Sciatic nerve (tissue), 2 donors: ENCODE data around the gene GET4. TPM values are rescaled to one million over a fixed set of nuclear protein-coding genes. Genes with fewer than 3 reads are reported as not detected.
"Not testable (repeated sequence)": the region's sequence is repeated elsewhere in the genome, so short reads cannot be mapped to it uniquely, and the experiment has no call there.

Experiments
- ATAC-seq: fragments of 200-7000 bp; cut with Tn5 transposase; one replicate; pipeline ENCODE4 v1.9.1; 2020; ENCODE audit warnings: mild to moderate bottlenecking, moderate library complexity
- DNase-seq: peaks from one replicate; pipeline ENCODE4 v3.0.0-alpha.2; 2020; ENCODE audit warnings: low spot score
- intact Hi-C: fragments of 100-400 bp; cut with DNase I; formaldehyde crosslinking; loops from one replicate; pipeline ENCODE4 v1.14.2; 2022
- total RNA-seq: library from RNA; stranded (reverse); fragmentation: NEBNext Ultra II Directional; extraction: Animal tissue kit (Norgen Biotek cat#: 25700); gene quantifications from one replicate; pipeline ENCODE4 v1.2.1, GENCODE V29; 2021
- donor health status: DM: no; HTN: no; CAD: no.
- donor health status: DM: no; HTN: no; CAD: no.

GET4 gene
- total RNA-seq, 1 donor from 2014 or later = 25.4 TPM

DNA sequence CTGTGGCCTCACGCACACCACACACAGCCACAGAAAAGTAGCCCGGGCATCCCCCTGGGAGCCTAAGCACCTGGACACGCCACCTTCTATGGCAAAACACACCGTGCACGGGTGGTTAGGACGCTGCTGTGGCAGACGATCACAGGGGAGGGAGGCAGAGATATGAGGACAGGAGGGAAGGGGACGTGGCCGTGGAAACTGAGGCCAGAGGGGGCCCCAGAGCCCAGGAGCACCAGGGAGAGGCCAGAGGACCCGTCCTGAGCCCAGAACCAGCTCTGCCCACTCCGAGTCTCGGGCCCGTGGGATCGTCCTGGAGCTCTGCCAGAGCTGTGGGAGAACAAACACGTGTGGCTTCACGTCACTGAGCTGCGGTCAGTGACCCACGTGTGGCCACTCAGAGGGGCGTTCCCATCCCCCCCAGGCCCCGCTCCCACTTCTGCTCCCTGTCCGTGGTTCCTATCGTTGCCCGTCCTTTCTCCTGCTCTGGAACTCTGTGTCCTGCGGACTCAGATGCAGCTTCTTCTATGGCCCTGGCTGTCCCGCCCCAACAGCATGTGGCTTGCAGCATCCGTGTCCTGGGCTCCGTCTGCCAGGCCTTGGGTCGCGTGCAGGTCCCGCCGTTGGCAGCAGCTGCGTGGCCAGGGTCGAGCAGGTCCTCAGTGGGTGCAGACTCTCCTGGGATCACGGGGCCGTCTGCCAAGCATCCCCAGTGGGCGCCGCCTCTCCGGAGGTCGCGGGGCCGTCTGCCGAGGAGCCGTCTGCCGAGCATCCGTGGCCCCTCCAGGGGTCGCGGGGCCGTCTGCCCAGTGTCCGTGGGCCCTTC lies 31.0 kb downstream of the GET4 start:
- intact Hi-C loops = loop anchor here (5.0 kb wide), 1 partner anchor 45 kb away; the partner anchor contains the start of gene ADAP1
- DNase-seq (no peak), ATAC-seq (peak; percentile 3)

DNA sequence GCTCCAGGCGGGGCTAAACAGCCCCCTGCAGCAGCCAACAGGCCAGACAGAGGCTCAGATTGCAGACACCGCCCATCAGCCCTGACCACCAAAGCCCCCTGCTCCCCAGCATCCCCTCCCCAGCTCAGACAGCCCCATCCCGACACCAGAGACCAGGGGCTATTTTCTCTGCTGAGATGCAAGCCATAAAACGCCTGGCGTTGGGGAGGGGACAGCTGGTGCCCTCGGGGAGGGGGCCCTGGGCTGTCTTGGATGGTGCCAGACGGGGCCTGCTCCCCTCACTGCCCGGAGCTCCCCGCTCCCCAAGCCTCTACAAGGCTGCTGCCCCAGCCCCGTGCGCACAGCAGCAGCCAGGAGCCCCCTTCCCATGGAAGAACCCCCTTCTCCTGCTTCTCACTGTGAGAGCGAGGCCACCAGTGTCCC lies 31.8 kb downstream of the GET4 start:
- ATAC-seq (no peak), DNase-seq (no peak)
- intact Hi-C loops = loop anchor here (5.0 kb wide), 1 partner anchor 44 kb away; the partner anchor contains the start of gene ADAP1

DNA sequence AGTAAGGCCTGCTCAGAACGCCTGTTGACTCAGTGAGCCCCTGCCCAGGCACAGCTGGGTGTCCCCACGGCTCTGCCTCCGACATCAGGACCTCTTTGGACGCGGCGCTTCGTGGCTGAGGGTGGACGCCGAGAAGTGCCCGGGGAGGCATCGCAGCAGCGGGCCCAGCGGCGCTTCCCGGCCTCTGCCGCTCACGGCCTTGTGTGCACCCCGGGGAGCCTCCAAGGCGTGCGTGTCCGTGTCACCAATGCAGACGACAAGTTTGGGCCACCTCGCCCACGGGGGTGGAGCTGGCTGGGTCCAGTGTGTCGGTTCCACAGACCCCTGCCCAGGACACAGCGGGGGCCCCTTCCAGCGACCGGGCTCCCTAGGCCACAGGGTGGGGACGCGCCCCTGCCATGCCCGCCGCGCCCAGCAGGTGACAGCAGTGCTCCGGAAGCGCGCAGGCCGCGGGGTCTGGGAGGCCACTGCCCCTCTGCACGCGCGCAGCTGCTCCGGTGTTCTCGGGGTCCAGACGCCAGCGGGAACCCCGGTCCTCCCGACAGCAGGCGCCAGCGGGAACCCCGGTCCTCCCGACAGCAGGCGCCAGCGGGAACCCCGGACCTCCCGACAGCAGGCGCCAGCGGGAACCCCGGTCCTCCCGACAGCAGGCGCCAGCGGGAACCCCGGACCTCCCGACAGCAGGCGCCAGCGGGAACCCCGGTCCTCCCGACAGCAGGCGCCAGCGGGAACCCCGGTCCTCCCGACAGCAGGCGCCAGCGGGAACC lies 32.4 kb downstream of the GET4 start:
- not testable (repeated sequence) for DNase-seq
- intact Hi-C loops = loop anchor here (5.0 kb wide), 1 partner anchor 44 kb away; the partner anchor contains the start of gene ADAP1
- peak; percentile 74 for ATAC-seq

DNA sequence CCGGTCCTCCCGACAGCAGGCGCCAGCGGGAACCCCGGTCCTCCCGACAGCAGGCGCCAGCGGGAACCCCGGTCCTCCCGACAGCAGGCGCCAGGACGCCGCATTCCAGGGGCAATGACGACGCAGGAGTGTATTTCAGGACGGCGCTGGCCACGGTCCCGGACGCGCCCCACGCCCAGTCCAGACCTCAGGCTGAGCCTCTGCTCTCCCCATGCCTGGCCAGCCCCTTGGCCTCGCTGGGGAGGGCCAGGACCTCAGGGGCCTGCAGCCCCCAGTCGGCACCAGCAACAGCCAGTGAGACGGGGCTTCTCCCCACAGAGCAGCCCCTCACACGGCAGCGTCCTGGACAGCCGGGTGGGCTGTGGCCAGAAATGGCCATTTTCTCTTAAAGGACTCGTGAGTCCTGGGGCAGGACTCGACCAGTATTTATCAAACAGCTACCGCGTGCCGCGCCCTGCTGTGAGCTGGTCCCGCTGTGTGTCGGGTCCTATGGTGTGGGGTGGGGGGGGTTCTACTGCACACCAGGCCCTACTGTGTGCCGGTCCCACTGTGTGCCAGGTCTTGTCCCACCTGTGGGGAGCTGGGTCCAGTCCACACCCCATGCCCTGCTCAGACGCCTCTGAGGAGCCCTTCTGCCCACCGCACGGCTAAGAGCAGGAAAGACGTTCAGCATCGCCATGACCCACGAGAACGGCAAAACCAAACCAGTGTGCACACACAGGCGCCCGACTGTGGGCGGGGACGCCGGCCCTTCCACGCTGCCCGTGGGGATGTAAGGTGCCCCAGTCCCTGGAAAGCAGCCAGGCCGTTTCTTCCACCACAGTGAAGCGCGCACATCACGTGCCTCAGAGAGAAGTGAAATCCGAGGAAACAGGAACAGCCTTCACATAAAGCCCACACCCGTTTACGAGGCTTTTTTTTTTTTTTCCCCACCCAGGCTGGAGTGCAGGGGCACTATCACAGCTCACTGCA lies 33.3 kb downstream of the GET4 start:
- ATAC-seq (peak; percentile 59), DNase-seq (peak; percentile 87)
- intact Hi-C loops = loop anchor here (5.0 kb wide), 1 partner anchor 43 kb away; the partner anchor contains the start of gene ADAP1

DNA sequence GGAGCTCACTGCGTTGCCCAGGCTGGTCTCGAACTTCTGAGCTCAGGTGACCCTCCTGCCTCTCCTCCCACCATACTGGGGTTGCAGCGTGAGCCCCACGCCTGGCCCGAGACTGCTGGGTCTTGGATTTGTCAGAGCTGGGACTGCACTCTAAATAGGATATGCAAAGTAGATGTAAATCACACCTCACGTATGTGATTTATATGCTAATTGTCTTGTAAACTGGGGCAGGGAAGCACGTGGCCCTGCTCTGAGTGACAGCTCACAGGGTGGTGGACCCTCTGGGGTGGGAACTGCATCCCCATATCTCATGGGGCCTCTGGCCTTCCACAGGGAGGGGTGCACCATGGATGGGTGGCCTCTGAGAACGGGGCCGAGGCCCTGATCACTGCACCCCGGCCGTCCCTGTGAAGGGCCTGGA lies 34.1 kb downstream of the GET4 start:
- ATAC-seq = no peak
- DNase-seq = no peak
- intact Hi-C loops = no loop called here

DNA sequence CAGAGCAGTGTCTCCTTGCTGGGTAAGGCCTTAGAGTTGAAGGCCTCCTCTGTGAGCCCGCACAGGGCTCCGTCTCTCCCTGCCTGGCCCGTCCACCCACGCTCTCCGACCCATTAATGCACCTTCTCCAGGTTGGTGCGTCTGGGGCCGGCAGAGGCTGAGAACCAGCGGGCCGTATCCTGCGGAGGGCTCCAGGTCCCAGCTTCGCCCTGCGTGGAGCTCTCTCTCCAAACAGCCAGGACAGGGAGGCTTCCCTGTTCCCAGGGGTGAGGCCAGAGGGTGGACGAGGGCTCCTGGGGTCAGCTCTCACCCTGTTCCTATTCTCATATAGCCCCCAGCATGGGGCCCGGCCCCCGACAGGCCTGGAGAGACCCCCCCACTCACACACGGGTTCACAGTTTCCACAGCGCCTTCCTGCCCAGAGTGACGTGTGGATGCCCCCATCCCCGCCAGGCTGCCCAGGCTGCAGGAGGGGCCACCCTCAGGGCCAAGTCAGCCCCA lies 34.6 kb downstream of the GET4 start:
- DNase-seq (no peak), ATAC-seq (no peak)
- intact Hi-C loops = no loop called here

DNA sequence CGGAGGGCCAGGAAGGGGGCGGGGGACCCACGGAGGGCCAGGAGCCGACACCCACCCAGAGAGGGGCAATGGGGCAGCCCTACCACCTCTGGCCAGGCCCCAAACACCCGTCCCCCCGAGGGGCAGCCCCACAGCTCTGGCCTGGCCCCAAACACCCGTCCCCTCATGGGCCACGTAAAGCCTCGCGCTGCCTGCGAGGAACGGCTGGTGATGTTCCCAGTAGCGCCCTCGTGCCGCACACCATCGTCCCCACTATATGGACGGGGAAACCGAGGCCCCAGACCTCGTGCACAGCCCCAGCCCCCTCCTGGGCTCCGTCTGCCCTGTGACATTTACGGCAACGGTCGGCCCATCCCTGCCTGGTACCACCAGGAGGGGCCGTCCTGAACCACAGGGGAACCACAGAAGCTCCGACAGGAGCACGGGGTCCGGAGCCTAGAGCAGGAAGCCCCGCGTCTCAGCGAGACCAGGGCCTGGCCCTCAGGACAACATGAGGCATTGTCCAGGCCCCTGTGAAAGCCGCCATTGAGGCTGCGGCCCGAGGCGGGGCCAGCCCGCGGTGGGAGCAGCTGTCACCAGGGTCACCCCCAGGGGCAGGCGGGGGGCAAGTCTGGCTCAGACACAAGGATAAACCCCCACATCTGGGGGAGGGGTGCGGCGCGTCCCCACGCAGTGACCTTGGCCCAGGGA lies 35.6 kb downstream of the GET4 start:
- ATAC-seq = peak; percentile 6
- intact Hi-C loops = no loop called here
- DNase-seq = no peak

DNA sequence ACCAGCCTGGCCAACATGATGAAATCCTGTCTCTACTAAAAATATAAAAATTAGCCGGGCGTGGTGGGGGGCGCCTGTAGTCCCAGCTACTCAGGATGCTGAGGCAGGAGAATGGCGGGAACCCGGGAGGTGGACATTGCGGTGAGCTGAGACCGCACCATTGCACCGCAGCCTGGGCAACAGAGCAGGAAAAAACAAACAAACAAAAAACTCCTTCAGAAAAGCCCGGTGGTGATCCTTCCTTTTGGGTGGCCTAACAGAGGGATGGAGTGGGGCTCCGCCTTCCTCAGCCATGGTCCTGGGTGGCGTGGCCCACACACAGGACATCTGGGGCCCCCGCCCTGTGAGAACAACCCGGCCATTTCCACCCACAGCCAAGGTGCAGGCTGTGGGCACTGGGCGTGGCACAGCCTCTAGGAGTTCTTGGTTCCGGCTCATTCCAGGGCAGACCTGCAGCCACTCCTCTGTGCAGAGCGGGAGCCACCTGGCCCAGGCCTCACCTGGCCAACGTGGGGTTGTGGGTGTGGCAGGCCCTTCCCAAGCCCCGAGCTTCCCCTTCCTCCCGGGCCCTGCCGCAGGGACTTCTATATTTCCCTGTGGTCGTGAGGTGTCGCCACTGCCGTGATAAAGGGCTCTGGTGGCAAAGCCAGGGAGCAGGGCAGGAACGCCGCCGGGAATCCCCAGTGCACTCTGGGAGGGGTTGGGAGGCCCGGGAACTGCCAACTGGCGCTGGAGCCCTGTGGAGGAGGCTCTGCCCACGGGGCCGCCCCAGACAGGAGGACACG lies 37.6 kb downstream of the GET4 start:
- intact Hi-C loops = no loop called here
- DNase-seq (no peak), ATAC-seq (peak; percentile 8)

DNA sequence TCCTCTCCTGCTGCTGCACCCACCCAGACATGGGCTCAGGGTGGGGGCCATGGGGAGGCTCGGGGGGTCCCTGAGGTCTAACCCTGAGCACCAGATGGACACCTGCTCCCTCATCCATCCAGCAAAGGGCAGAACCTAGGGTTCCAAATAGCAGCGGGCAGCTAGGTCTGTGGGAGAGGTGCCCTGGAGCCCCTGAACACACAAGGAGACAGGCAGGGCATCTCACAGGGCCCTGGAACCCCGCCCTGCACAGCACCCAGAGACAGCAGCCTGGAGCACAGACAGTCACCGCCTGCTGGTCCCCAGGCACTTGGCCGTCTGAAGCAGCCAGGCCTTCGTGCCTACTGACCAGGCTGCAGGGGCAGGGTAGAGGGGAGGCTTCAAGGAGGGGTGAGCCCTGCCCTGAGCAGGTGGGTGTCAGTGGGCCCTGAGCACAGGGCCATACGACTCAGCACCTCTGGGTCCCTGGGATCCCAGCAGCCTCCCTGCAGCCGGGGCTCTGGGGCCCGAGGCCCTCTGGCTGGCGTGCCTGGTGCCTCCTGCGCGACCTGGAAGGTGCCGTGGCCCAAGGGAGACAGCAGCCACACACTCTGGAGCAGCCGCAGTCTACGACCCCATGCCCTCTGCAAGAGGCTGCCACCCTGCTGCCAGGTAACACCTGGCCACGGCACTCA lies 38.3 kb downstream of the GET4 start:
- intact Hi-C loops = no loop called here
- no peak for ATAC-seq
- DNase-seq = no peak

DNA sequence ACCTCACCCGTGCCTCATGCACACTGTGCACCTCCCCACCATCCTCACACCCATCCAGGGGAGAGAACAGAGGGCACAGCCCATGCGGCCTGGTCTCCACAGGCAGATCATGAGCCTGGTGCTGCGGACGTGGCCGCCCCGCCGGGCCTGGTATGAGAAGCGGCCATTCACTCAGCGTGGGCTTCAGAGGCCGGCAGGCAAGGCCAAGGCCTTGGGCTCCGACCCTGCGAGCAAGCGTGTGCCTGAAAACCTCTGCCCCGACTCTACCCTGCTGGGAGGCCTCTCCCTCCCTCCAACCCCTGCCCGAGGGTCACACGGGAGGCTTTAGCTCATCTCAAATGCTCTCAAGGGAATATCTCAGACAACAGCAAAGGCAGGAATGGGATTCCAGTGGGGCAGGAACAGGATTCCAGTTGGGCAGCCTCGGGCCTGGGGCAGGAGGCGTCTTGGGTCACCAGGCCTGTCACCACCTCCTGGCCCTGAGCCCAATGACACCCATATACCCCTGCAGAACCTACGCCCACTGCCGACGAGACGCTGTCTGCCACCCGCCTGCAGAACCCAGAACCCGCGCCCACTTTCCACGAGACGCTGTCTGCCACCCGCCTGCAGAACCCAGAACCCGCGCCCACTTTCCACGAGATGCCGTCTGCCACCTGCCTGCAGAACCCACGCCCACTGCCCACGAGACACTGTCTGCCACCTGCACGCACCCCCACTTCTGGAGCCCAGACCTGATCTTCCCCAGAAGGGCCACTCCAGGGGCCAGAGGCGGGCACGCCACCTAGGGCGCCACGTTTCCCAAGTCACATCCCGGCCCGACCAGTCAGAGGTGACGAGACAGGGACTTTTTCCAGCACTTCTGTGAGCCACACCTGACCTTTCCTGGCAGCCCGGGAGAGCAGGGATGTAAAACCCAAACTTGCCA lies 39.2 kb downstream of the GET4 start:
- intact Hi-C loops = no loop called here
- ATAC-seq (no peak), DNase-seq (no peak)

DNA sequence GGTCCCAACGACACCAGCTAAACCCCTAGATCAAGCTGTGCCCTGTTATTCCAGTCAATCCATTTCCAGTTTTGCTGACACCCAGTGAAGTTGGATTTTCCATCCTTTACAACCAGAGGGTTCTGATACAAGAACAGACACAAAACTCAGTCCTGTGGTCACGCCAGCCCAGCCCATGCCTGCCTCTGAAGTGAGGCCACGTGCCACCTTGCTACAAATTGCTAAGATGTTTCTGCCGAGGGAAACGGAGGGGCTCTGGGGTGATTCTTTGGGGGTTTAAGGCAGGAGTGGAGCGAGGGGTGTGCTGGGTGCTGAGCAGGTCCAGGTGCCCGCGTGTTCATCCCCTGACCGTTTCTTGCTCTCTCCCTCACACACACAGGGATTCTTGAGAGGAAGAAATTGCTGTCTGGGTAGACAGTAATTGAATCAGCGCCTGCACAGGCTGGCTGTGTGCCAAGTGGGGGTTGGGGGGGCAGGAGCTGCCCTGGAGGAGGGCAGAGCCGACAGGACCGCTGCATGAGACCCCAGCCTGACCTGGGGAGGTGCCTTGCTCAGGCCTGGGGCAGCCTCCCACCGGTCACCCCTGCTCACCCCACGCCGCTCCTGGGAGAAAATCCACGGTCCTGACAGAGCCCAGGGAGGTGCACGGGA lies 40.1 kb downstream of the GET4 start:
- DNase-seq (no peak), ATAC-seq (no peak)
- intact Hi-C loops = no loop called here

DNA sequence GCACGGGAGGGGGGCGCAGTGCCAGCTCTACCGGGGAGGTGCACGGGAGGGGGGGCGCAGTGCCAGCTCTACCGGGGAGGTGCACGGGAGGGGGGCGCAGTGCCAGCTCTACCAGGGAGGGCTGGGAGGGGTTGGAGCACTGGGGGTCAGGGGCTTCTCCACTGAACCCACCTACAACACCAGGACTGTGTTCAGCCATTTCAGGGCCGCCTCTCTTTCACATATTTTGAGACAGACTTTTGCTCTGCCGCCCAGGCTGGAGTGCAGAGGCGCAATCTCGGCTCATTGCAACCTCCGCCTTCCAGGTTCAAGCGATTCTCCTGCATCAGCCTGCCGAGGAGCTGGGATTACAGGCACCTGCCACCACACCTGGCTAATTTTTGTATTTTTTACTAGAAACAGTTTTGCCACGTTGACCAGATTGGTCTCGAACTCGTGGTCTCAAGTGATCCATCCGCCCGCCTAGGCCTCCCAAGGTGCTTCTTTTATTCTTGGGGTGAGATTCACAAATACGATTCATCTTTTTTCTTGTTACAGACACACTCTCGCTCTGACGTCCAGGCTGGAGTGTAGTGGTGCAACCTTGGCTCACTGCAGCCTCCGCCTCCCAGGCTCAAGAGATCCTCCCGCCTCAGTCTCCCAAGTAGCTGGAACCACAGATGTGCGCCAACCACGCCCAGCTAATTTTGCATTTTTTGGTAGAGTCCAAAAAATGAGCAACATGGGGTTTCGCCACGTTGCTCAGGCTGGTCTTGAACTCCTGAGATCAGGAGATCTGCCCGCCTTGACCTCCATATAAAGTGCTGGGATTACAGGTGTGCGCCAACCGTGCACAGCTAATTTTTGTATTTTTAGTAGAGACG lies 41.1 kb downstream of the GET4 start:
- peak; percentile 49 for DNase-seq
- intact Hi-C loops = no loop called here

DNA sequence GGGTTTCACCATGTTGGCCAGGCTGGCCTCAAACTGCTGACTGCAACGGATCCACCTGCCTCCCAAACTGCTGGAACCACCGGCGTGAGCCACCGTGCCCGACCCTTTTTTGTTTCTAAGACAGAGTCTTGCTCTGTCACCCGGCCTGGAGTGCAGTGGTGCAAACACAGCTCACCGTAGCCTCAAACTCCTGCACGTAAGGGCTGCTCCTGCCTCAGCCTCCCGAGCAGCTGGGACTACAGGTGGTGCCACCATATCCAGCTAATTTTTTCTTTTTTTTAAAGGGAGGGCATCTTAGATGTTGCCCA lies 41.7 kb downstream of the GET4 start:
- DNase-seq (no peak), ATAC-seq (no peak)
- intact Hi-C loops = no loop called here

More for the DNA sequence above, 41.1 kb downstream of the GET4 start:
- no peak for ATAC-seq

DNA sequence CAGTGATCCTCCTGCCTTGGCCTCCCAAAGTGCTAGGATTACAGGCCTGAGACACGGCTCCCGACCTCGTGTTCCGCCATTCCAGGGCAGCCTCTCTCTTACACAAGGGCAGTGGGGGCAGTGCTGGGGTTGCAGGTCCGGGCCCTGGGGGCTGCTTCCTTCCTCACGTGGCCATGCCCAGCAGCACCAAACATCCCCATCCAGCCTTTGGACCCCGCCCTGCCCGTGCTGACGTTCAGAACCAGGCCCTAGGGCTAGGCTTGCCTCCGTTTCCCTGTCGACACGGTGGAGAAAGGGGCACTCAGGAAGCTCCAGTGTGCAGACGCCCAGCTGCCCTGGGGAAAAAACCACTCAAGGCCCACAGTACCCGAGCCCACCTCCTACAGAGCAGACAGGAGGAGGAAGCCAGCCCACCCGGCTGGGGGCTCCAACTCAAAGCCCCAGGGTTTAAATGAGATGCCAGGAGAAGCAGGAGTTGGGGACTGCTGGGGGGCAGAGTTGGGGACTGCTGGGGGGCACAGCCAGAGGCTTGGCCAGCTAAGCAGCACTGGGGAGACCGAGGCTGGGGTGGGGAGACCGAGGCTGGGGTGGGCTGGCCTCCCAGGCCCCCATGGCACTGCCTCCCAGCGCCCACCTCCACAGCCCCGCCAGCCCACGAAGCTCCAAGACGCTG lies 42.2 kb downstream of the GET4 start:
- intact Hi-C loops = no loop called here
- DNase-seq (peak; percentile 53), ATAC-seq (no peak)
